ENCODE data around the gene OXLD1. TPM values are rescaled to one million over a fixed set of nuclear protein-coding genes. Genes with fewer than 3 reads are reported as not detected.

OXLD1 gene
- total and polyA plus RNA-seq, 2 donors (not counting 1 experiment from before 2014, with no cell fraction given): 39.5 to 102 TPM

GRCh38 chr17:81705518-81706231 is 39.3 kb upstream of the OXLD1 start:
- ATAC-seq (ENCODE audit: low read depth): no peak
- no peak overlapping the region for H3K4me2 ChIP-seq (replicated peaks; ENCODE audit: low read depth, low read length, poor library complexity, severe bottlenecking)
- H3K36me3 ChIP-seq (replicated peaks in 1 of 2; ENCODE audit: control extremely low read depth in 1 of 2, control insufficient read depth in 1 of 2, extremely low read depth in 1 of 2, insufficient read depth in 2 of 2, low read length in 1 of 2): peaks cover 0 to 21% of the 10 kb centered on the region in 2 experiments
- Mint-ChIP-seq H3K27ac (no peak overlapping the region), H3K9me3 (ENCODE audit: insufficient read depth) (no peaks in the 10 kb centered on the region), H3K27me3 (no peaks in the 10 kb centered on the region), H3K4me1 (peaks cover 36% of the 10 kb centered on the region), H3K4me3 (peak overlapping the region; percentile 45)
- H3K27me3 ChIP-seq (replicated peaks in 1 of 4; ENCODE audit: control extremely low read depth in 1 of 4, control insufficient read depth in 3 of 4, insufficient read depth in 4 of 4, low read length in 3 of 4): no peaks in the 10 kb centered on the region
- H3K9me3 ChIP-seq (ENCODE audit: control extremely low read depth in 1 of 3, control insufficient read depth in 2 of 3, insufficient read depth in 1 of 3, low read length in 2 of 3): no peaks in the 10 kb centered on the region
- ChIA-PET POLR2A (no interaction called here), CTCF (no interaction called here)
- H4K20me1 ChIP-seq (ENCODE audit: control insufficient read depth, insufficient read depth, low read length, poor library complexity, severe bottlenecking): peaks cover 19% of the 10 kb centered on the region
- DNase-seq: no peak
- no peak overlapping the region for H3K4me3 ChIP-seq (ENCODE audit: control extremely low read depth in 1 of 5, extremely low read depth in 1 of 5, insufficient read depth in 1 of 5, low read depth in 2 of 5, low read length in 4 of 5)
- intact Hi-C loops (cut with micrococcal nuclease): no loop called here
- H2AFZ ChIP-seq (ENCODE audit: insufficient read depth, low read depth, low read length, poor library complexity, severe bottlenecking): no peak overlapping the region
- WGBS (ENCODE audit: insufficient coverage): 93% methylated on average over 20 of the region's 30 CpGs
- H3K4me1 ChIP-seq (ENCODE audit: control insufficient read depth in 2 of 2, insufficient read depth in 2 of 2, low read length in 2 of 2): peaks cover 27 to 38% of the 10 kb centered on the region in 2 donors
- peaks cover 39% of the 10 kb centered on the region for H3K79me2 ChIP-seq (ENCODE audit: control insufficient read depth, insufficient read depth, low read length)
- H3K27ac ChIP-seq (ENCODE audit: low read length in 2 of 2): no peak overlapping the region
- H3K9ac ChIP-seq (ENCODE audit: low read length): no peak overlapping the region
- TF ChIP-seq CTCF (IDR thresholded peaks at IDR 0.05) (no peak), EZH2 (IDR thresholded peaks at IDR 0.05; ENCODE audit: borderline replicate concordance, insufficient read depth, low read depth, low read length, poor library complexity, severe bottlenecking) (no peak)

All from B cell (primary cell).